ENCODE measurements around the gene COL23A1. TPM values are rescaled to one million over a fixed set of nuclear protein-coding genes. Genes with fewer than 3 reads are reported as not detected.

Gene COL23A1
- total and polyA plus RNA-seq, 2 donors (not counting 1 experiment from before 2014, with no cell fraction given) = not detected

- TF ChIP-seq EZH2 (IDR thresholded peaks at IDR 0.05; ENCODE audit: low read length, missing control alignments) (no peak), CTCF (conservative IDR thresholded peaks at IDR 0.05 in 1 of 2, IDR thresholded peaks at IDR 0.05 in 1 of 2; ENCODE audit: low read depth in 1 of 2, low read length in 2 of 2) (no peak)
- Histone ChIP-seq H3K27me3 (ENCODE audit: control insufficient read depth, insufficient read depth, low read length) (no peaks in the 10 kb centered on the region), H3K9ac (ENCODE audit: insufficient read depth, low read length) (no peak overlapping the region), H3K9me3 (ENCODE audit: control insufficient read depth, insufficient read depth, low read depth, low read length) (no peaks in the 10 kb centered on the region), H3K36me3 (ENCODE audit: control insufficient read depth, insufficient read depth, low read length) (no peaks in the 10 kb centered on the region), H3K27ac (ENCODE audit: insufficient read depth, low read length) (no peak overlapping the region), H3K4me1 (ENCODE audit: control insufficient read depth, extremely low read depth, insufficient read depth, low read length) (no peaks in the 10 kb centered on the region), H4K20me1 (ENCODE audit: control insufficient read depth, extremely low read depth, insufficient read depth, low read length) (no peaks in the 10 kb centered on the region), H3K4me3 (replicated peaks in 1 of 4; ENCODE audit: control extremely low read depth in 1 of 4, insufficient read depth in 1 of 4, low read depth in 3 of 4, low read length in 4 of 4) (no peak overlapping the region), H2AFZ (ENCODE audit: low read length) (no peak overlapping the region), H3K4me2 (ENCODE audit: extremely low read depth, insufficient read depth, low read length) (no peak overlapping the region), H3K79me2 (ENCODE audit: control insufficient read depth, insufficient read depth, low read length) (no peaks in the 10 kb centered on the region)
- DNase-seq (ENCODE audit: low read depth in 2 of 2) = no peak
Observed at GRCh38 chr5:178563621-178564020, 26.6 kb downstream of the COL23A1 start.

GRCh38 chr5:178561746-178562264 is 28.4 kb downstream of the COL23A1 start:
- no peak overlapping the region for H3K27ac ChIP-seq (ENCODE audit: insufficient read depth, low read length)
- H3K4me2 ChIP-seq (ENCODE audit: extremely low read depth, insufficient read depth, low read length) = no peak overlapping the region
- DNase-seq (ENCODE audit: low read depth in 2 of 2) = no peak
- H3K9me3 ChIP-seq (ENCODE audit: control insufficient read depth, insufficient read depth, low read depth, low read length) = no peaks in the 10 kb centered on the region
- H4K20me1 ChIP-seq (ENCODE audit: control insufficient read depth, extremely low read depth, insufficient read depth, low read length) = no peaks in the 10 kb centered on the region
- H2AFZ ChIP-seq (ENCODE audit: low read length) = no peak overlapping the region
- no peaks in the 10 kb centered on the region for H3K79me2 ChIP-seq (ENCODE audit: control insufficient read depth, insufficient read depth, low read length)
- H3K36me3 ChIP-seq (ENCODE audit: control insufficient read depth, insufficient read depth, low read length) = no peaks in the 10 kb centered on the region
- no peaks in the 10 kb centered on the region for H3K4me1 ChIP-seq (ENCODE audit: control insufficient read depth, extremely low read depth, insufficient read depth, low read length)
- no peak overlapping the region for H3K9ac ChIP-seq (ENCODE audit: insufficient read depth, low read length)
- H3K27me3 ChIP-seq (ENCODE audit: control insufficient read depth, insufficient read depth, low read length) = no peaks in the 10 kb centered on the region
- TF ChIP-seq CTCF (conservative IDR thresholded peaks at IDR 0.05 in 1 of 2, IDR thresholded peaks at IDR 0.05 in 1 of 2; ENCODE audit: low read depth in 1 of 2, low read length in 2 of 2) (no peak), EZH2 (IDR thresholded peaks at IDR 0.05; ENCODE audit: low read length, missing control alignments) (no peak)
- no peak overlapping the region for H3K4me3 ChIP-seq (replicated peaks in 1 of 4; ENCODE audit: control extremely low read depth in 1 of 4, insufficient read depth in 1 of 4, low read depth in 3 of 4, low read length in 4 of 4)

DNA sequence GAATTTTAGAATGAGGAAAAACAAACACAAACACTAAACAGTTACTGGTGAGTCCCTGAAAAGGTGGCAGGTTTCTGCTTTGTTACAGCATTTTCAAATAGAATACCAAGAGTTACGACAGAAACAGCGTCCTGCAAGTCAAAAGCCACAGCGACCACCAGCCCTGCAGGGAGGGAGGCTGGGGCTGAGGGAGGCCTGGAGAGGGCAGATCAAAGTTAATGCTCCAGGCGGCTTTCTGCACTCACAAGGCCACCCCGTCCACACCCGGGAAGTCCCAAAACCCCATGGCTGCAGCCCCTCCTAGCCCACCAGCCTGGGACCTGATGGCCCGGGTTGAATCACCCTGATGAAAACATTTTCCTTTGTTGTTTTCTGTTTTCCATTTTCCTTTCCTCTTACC is 29.3 kb downstream of the COL23A1 start:
- DNase-seq (ENCODE audit: low read depth in 2 of 2) = no peak
- Histone ChIP-seq H3K4me1 (ENCODE audit: control insufficient read depth, extremely low read depth, insufficient read depth, low read length) (no peaks in the 10 kb centered on the region), H3K4me3 (replicated peaks in 1 of 4; ENCODE audit: control extremely low read depth in 1 of 4, insufficient read depth in 1 of 4, low read depth in 3 of 4, low read length in 4 of 4) (no peak overlapping the region), H2AFZ (ENCODE audit: low read length) (no peak overlapping the region), H3K27ac (ENCODE audit: insufficient read depth, low read length) (no peak overlapping the region), H3K9me3 (ENCODE audit: control insufficient read depth, insufficient read depth, low read depth, low read length) (no peaks in the 10 kb centered on the region), H3K79me2 (ENCODE audit: control insufficient read depth, insufficient read depth, low read length) (no peaks in the 10 kb centered on the region), H4K20me1 (ENCODE audit: control insufficient read depth, extremely low read depth, insufficient read depth, low read length) (no peaks in the 10 kb centered on the region), H3K9ac (ENCODE audit: insufficient read depth, low read length) (no peak overlapping the region), H3K4me2 (ENCODE audit: extremely low read depth, insufficient read depth, low read length) (no peak overlapping the region), H3K36me3 (ENCODE audit: control insufficient read depth, insufficient read depth, low read length) (no peaks in the 10 kb centered on the region), H3K27me3 (ENCODE audit: control insufficient read depth, insufficient read depth, low read length) (no peaks in the 10 kb centered on the region)
- TF ChIP-seq CTCF (conservative IDR thresholded peaks at IDR 0.05 in 1 of 2, IDR thresholded peaks at IDR 0.05 in 1 of 2; ENCODE audit: low read depth in 1 of 2, low read length in 2 of 2) (no peak), EZH2 (IDR thresholded peaks at IDR 0.05; ENCODE audit: low read length, missing control alignments) (no peak)

Measured in fibroblast of lung (primary cell).